Esophagus muscularis mucosa (tissue), 4 donors: ENCODE data around the gene RAMACL.

Source experiments
- EP300 ChIP-seq: sonication (generic); formaldehyde crosslinking; IDR thresholded peaks from one replicate; pipeline ENCODE4 v1.6.1; 2017; ENCODE audit warnings: antibody characterized with exemption
- POLR2A ChIP-seq: fragments of 450-650 bp; IDR thresholded peaks from one replicate; pipeline ENCODE4 v1.6.1; 2017; ENCODE audit warnings: antibody characterized with exemption, moderate library complexity, mild to moderate bottlenecking, low read depth
- POLR2AphosphoS5 ChIP-seq, 2 donors: sonication (generic); formaldehyde crosslinking; IDR thresholded peaks; one replicate each; pipeline ENCODE4 v1.6.1; 2017; ENCODE audit warnings: antibody characterized with exemption in 2 of 2
- TF ChIP-seq, protein P1 (sequence below), 3 experiments: fragments of 200-600 bp in 2 of 3; fragments of 450-650 bp in 1 of 3; sonication (generic) in 2 of 3; IDR thresholded peaks; one replicate each; pipeline ENCODE4 v1.5.1; 2017 to 2019; ENCODE audit warnings: antibody characterized with exemption in 3 of 3, mild to moderate bottlenecking in 2 of 3, moderate library complexity in 1 of 3

DNA sequence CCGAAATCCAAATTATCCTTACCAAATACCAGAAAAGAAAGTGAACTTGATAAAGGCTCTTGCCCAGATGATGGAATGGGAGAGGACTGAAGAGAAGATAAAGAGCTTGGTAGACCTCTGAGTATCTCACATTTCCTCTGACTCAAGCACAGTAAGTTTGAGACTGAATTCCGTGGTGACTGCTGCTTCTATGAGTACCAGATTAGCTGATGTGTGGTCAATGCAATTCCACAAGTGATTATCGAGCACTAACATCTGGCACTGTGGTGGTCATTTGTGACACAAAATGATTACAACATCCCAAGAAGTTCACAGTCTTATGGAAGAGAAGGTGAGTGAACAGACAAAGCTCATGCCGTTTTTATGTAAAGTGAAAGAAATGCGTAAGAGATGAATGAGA is 43.1 kb upstream of the RAMACL start:
- TF ChIP-seq, protein P1, sequence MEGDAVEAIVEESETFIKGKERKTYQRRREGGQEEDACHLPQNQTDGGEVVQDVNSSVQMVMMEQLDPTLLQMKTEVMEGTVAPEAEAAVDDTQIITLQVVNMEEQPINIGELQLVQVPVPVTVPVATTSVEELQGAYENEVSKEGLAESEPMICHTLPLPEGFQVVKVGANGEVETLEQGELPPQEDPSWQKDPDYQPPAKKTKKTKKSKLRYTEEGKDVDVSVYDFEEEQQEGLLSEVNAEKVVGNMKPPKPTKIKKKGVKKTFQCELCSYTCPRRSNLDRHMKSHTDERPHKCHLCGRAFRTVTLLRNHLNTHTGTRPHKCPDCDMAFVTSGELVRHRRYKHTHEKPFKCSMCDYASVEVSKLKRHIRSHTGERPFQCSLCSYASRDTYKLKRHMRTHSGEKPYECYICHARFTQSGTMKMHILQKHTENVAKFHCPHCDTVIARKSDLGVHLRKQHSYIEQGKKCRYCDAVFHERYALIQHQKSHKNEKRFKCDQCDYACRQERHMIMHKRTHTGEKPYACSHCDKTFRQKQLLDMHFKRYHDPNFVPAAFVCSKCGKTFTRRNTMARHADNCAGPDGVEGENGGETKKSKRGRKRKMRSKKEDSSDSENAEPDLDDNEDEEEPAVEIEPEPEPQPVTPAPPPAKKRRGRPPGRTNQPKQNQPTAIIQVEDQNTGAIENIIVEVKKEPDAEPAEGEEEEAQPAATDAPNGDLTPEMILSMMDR (IDR thresholded peaks at IDR 0.05): no peak
- TF ChIP-seq POLR2A: no peak
- TF ChIP-seq POLR2AphosphoS5 (IDR thresholded peaks at IDR 0.05): no peak
- TF ChIP-seq EP300: no peak
